GM12875 (cell line): ENCODE measurements around the gene KCNIP1.
"Not testable (repeated sequence)": the region's sequence is repeated elsewhere in the genome, so short reads cannot be mapped to it uniquely, and the experiment has no call there.

Experiments used
- H3K4me3 ChIP-seq: one replicate; pipeline ENCODE4 v1.5.1; 2011; ENCODE audit warnings: low read depth, low read length, control low read depth
- TF ChIP-seq, protein P1 (sequence below): IDR thresholded peaks from 2 replicates; pipeline ENCODE4 v1.5.1; 2011; ENCODE audit warnings: low read depth, mild to moderate bottlenecking, control low read depth, inconsistent platforms, low read length, moderate library complexity, borderline replicate concordance; ENCODE audit not compliant: insufficient read depth

Gene KCNIP1

DNA sequence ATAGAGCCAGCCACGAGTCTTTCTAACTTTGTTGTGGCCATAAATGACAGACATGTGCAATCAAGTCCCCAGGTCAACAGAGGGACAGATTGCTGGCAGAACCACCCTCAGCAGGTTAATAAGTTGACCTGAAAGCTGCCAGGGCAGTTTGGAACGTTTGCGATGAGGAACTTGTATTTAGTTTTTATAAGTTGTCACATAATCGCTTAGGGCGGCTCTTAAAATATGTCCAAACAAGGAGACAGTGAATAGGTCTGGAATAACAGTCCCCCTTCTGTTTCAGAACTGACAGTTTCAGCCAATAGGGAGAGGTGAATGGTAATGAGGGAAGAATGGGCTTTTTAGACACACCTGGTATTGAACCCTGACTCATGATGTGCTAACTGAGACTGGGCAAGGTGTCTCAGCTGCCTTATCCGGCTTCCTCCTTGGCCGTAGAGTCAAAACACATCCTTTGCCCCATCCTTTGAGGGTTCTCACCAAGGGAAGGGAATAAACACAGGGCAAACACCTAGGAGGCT, 246.2 kb downstream of the KCNIP1 start:
- TF ChIP-seq, protein P1, sequence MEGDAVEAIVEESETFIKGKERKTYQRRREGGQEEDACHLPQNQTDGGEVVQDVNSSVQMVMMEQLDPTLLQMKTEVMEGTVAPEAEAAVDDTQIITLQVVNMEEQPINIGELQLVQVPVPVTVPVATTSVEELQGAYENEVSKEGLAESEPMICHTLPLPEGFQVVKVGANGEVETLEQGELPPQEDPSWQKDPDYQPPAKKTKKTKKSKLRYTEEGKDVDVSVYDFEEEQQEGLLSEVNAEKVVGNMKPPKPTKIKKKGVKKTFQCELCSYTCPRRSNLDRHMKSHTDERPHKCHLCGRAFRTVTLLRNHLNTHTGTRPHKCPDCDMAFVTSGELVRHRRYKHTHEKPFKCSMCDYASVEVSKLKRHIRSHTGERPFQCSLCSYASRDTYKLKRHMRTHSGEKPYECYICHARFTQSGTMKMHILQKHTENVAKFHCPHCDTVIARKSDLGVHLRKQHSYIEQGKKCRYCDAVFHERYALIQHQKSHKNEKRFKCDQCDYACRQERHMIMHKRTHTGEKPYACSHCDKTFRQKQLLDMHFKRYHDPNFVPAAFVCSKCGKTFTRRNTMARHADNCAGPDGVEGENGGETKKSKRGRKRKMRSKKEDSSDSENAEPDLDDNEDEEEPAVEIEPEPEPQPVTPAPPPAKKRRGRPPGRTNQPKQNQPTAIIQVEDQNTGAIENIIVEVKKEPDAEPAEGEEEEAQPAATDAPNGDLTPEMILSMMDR = no peak
- H3K4me3 ChIP-seq = no peak overlapping the region

DNA sequence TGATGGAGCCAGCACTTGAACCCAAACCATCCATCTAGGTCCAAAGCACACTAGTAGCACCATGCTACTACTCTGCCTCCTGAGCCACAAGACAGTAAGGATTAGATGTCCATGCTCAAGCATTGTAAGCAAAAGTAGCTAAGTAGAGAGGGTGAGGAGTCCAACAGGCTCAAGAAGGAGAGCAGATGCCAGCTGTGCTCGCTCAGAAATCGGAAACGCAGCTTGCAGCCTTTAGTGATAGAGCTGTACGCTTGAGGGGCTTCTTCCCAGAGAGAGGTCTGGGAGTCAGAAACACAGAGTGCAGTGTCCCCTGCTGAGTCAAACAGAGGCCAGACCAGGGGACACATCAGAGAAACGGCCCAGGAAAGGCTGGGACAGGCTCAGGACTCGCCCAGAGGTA, 247.0 kb downstream of the KCNIP1 start:
- TF ChIP-seq, protein P1 = no peak
- no peak overlapping the region for H3K4me3 ChIP-seq

DNA sequence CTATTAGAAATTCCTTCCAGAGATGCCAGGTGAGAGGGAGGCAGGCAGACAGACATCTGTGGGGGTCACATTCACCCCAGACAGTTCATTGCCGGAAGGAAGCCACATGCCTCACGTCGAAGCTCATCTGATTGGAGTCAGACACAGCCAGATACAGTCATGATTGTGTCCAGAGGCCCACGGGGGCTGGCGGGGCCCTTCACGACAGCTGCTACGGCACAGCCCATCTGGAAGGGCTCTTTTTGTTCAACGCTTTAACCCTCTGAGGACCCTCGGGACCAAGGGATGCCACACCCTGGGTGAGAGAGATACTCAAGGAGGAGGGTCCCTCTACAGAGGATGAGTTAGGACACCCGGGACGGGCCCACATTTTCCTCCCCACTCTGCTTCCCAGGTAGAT, 247.8 kb downstream of the KCNIP1 start:
- H3K4me3 ChIP-seq = no peak overlapping the region
- TF ChIP-seq, protein P1 = no peak

DNA sequence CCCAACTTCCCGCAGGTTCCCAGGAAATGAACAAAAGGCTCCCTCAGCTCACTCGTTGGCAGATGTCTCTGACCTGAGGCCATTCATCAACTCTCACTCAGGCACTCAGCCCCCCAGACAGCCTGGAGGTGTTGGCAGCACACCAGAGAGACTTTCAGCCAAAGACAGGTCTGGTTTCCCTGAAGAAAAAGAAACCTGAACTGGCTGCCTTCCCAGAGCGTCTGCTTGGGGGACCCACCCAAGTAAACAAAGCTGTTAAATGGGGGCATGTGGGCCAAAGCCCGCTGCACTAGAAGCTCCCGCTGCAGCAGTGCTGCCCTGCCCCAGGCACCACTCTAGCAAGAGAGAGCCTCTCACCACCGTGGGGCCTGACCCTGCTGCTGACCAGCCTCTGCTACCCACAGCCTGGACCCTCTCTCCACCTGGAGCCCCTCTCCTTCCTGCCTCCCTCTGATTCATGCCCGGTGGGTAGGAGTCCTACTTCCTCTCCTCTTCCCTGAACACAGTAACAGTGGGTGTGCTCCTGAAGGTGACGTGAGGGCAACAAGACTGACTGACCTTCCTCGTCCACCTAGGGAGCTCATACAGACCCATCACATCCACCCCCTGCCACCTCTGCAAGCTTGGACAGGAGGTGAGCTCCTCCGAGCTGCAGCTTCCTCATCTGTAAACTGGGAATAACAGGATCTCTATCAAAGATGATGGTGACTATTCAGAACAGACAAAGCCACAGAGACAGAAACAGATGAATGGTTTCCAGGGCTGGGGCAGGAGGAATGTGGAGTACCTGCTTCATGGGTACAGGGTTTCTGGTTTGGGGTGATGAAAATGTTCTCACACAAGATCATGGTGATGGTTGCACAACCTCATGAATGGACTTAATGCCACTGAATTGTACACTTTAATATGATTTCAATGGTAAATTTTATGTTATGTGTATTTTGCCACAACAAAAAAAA, 248.7 kb downstream of the KCNIP1 start:
- TF ChIP-seq, protein P1 = no peak
- H3K4me3 ChIP-seq = no peak overlapping the region

DNA sequence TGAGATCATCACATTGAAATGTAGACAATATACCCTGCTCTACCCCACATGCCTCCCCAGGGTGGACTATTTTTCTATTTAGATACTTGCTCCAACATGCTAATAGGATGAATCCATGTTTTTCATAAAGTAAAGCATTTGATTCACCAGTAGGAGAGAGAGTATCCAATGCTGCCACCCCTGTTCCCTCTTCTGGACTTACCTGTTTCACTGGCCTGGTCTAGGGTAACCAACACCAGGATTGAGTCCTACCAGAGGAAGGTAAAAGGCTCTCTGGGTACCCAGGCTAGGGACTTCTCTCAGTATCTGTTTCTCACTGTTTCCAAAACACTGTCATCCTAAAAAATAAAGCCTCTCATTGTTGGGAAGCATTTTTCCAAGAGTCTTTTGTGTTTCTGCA, 249.5 kb downstream of the KCNIP1 start:
- TF ChIP-seq, protein P1 = no peak
- no peak overlapping the region for H3K4me3 ChIP-seq

DNA sequence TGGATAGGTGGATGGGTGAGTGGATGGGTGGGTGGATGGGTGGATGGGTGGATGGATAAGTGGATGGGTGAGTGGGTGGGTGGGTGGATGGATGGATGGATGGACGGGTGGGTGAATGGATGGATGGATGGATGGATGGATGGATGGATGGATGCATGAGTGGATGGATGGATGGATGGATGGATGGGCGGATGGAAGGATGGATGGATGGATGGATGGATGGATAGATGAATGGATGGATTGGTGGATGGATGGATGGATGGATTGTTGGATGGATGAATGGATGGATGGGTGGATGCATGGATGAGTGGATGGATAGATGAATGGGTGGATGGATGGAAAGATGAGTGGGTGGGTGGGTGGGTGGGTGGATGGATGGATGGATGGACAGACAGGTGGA, 250.7 kb downstream of the KCNIP1 start:
- H3K4me3 ChIP-seq = not testable (repeated sequence)

DNA sequence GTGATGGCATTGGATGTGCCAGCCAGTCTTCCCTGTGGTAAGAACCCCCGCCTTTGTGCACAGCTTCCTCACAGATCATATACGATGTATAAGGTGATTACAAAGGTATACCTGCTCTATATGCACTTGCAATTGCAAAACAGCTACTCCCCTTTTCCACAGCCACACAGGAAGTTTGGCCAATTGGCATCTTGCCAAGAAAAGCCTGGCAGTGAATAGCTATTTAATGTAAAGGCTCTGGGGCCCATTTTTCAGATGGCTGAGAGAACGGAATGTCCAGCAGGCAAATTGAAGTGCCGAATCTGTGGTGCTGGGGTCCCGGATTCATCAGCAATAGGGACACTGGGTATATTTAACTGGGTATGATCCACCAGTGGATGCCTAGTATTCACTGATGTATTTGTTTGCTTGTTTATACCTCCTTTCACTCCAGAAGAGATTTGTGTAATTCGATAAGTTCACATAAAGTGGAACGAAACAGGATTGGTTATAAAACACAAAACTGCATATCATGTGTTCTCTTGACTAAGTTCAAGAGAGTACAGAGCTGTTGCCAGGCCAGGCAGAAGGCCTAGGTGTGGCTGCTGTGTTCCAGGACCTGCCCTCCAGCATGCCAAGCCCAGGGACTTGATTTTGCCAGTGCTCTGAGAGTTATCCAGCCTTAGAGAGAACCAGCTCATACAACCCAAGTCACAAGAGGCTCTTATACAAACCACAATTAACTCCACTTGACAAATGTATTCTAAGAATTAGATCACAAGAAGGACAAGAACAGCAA, 252.0 kb downstream of the KCNIP1 start:
- no peak overlapping the region for H3K4me3 ChIP-seq
- TF ChIP-seq, protein P1 = no peak
